NCI-H2107 (cell line): ENCODE results near the gene ALDH3A1.

Experiments
- DNase-seq: peaks from one replicate; lab custom pipeline; 2025; lab: John Stamatoyannopoulos, UW

ALDH3A1 gene

GRCh38 chr17:19740933-19741332 is 7.2 kb downstream of the ALDH3A1 start:
- DNase-seq, result no peak

- DNase-seq, result no peak
These were observed 8.6 kb downstream of the ALDH3A1 start for GRCh38 chr17:19739241-19740201.

DNA sequence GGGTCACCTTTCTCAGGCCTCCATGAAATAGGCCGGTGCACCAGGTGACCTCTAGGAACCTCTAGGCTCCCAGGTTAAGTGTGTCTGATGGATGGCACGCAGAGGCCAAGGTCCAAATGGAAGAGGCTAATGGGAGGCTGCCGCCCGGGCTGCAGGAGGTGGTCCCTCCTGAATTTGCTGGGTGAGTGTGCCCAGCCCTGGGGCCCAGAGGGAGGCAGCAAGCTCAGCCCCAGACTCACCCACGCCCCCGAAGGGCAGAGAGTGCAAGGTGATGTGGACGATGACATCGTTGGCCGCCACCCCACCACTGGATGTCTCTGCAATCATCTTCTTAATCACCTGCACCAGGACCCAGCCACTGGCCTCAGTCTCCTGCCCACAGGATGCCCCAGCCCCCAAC is 9.3 kb downstream of the ALDH3A1 start:
- DNase-seq, result no peak

DNA sequence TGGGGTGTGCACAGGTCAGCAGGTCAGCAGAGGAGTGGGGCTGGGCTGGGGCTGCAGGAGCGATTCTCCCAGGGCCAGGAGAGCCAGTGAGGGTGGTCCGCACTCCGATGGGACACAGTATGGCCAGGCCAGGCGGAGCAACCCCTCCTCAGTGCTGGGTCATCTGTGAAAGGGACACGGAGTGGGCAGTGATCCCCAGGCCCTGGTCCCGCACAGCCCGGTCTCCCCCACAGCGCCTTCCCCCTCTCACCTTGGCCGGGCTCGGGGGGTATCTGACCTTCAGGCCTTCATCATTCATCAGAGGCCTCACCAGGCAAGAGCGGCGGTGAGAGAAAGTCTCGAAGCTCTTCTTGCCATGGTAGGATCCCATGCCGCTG is 10.0 kb downstream of the ALDH3A1 start:
- no peak for DNase-seq

DNA sequence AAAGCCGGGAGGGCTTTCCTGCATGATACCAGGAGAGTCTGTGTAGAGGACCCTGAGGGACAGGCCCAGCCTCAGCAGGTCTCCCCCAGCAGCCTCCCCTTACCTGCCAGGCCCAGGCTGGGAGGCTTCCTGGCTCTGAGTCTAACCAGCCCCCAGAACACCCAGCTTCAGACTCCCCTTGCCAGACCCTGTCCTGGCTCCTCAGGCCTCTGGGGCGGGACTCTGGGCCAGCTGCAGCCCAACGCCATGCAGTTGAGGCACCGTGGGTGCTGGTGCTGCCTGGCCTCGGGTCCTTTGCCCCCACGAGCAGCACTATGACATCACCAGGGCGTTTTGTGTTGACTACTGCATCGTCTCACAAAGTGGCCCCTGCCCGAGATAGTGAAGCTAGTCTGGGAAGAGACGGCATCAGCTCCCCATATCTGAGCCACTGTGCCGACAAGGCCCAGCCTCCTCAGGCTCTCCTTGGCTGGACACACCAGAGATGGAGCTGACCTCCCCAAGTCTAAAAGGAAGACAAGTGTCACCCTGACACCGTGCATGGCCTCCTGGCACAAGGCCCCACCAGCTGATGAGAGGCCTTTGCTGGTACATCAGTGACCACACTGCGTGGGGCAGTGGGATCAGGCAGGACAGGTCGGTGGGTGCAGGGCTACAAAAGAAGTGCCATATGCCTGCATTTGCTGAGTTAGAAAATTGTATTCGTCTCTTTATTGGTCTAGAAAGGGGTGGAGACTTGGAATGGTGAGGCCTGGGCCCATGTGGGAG is 10.6 kb downstream of the ALDH3A1 start:
- DNase-seq, result no peak

DNA sequence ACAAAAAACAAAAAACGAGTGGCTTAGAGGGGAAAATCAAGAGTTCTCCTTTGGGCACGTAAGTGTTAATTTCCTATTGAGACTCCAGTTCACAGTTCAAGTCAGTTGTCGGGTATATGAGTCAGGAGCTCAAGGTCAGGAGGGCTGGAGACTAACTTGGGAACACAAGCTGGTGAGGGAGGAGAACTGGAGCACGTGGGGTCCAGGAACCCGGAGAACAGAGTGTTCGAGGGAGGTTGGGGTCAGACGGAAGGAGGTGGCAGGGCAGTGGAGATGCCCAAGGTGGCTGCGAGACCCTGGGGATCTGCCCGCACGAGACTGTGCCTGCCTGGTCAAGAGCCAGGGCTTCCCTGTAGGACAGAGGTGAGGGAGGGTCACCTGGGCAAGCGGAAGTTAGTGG is 12.0 kb downstream of the ALDH3A1 start:
- DNase-seq, result no peak

DNA sequence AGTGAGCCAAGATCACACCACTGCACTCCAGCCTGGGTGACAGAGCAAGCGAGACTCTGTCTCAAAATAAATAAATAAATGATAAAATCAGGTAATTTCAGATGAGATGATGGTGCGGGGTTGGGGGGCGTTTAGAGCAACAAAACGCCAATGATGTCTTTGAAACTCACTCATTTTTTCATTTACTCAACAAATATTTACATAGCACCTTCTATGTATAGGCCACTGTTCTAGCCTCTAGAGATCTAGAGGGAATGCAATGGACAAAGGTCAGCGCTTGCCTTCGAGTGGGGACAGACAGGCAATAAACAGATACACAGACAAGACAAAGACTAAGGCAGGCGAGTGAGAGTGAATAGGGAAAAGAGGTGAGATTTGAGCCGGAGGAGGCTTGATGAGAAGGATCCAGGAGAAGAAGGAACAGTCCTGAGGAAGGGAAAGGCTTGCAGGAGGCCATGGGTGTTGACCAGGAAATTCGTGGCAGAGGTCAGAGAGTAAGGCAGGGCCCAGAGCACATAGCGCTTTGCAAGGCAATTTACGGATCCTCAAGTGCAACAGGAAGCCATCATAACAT is 14.1 kb downstream of the ALDH3A1 start:
- no peak for DNase-seq

DNA sequence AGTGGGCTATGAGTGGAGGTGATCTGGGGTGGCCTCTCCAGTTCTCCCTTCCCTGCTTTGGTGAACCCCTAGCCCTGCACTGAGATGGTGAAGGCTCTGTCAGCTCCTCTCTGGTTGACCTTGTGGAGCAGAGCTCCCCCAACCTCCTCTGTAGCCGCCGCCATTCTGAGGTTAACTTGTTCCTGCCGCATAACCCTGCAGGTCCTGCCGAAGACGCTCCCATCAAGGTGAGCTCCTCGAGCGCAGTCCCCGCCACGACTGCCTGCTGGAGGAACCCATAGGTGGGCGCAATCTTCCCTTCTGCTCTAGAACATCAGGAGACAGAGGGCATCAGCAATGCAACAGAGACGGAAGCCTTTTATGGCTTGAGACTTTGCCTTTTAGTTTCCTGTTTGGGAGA is 16.5 kb downstream of the ALDH3A1 start:
- DNase-seq, result no peak

DNA sequence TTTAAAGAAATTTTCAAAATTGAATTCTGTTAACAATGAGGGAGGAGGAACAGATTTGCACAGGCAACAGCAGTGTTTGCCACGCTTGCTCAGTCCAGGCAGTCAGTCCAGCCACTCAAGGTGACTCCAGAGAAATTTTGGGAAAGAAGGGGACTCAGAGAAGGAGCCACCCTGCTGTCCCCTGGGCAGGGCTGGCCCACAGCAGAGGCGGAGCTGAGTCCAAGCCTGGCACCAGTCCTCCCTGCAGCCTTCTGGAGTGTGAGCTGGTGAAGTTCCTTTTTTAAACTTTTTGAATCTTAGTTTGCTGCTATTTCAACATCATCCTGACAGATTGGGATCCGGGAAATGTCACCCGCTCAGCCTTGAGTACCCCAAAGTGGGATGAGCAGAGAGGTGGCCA is 17.3 kb downstream of the ALDH3A1 start:
- DNase-seq, result no peak

DNA sequence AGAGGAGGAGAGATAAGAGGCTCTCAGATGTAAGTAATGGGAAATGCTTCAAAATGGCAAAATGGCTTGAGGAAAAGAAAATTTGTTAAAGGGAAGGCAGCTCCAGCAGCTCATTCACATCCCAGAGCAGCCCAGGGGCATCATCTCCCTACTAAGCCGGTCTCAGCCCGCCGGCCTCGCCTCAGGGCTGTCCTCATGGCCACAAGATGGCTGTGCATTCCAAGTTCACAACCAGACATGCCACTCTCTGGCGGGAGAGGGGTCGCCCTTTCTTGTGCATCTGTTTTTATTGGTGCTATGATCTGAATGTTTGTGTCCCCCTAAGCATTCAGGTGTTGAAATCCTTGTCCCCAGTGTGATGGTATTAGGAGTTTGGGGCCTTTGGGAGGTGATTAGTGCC is 18.2 kb downstream of the ALDH3A1 start:
- no peak for DNase-seq

- no peak for DNase-seq
These were observed 20.0 kb downstream of the ALDH3A1 start for GRCh38 chr17:19728084-19728495.

- DNase-seq, result no peak
These were observed 20.5 kb downstream of the ALDH3A1 start for GRCh38 chr17:19727501-19728078.

GRCh38 chr17:19726631-19727376 is 21.3 kb downstream of the ALDH3A1 start:
- DNase-seq, result no peak

DNA sequence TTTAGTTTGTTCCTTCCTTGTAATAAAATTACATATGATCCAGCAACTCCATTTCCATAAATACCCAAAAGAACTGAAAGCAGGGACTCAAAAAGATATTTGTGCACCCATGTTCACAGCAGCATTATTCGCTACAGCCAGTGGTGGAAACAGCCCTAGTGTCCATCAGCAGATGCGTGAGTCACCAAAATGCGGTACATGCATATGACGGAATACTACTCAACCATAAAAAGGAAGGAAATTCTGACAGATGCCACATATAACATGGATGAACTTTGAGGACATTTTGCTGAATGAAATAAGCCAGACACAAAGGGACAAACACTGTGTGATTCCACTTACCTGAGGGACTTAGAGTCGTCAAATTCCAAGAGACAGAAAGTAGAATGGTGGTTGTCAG is 22.6 kb downstream of the ALDH3A1 start:
- DNase-seq, result no peak

DNA sequence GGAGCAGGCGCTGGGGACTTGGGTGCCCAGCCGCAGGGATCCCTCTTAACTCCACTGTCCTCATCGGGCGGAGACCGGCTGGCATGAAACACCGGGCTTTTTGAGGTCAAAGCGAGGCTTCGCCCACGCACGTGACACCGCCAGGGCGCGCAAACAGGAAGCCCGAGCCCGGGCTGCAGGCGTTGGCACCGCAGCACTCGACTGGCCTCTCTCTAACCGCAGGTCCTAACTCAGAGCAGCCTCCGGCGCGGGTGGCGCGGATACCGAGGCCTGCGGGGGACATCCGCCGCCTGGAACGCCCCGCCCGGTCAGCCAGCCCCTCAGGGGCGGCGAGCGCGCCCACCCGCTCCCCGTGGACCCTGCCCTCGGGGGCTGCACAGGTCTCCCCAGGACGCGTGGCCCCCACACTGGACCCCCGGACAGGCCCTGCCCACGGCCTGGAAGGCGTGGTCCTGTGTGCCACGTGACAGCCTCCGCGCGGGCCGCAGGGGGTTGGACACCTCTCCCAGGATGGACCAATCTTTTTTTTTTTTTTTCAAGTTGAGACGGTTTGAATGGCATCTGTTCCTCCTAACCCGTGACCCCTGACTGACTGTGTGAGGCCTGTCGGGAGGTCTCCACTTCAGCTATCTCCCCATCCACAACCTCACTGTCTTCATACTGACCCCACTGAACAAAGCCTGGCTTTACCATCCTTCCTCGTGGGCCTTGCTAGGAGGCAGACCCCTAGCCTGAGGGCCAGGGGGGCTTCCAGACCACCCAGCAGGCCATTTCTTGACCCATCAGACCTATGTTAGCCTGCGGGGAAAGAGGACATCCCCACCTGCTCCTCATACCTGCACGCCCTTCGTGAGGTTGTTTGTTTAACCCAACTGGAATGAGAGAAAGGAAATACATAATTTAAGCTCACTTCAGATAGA is 23.3 kb downstream of the ALDH3A1 start:
- DNase-seq, result no peak

GRCh38 chr17:19723964-19724363 is 24.1 kb downstream of the ALDH3A1 start:
- DNase-seq, result no peak

GRCh38 chr17:19720631-19721426 is 27.3 kb downstream of the ALDH3A1 start:
- DNase-seq, result no peak

DNA sequence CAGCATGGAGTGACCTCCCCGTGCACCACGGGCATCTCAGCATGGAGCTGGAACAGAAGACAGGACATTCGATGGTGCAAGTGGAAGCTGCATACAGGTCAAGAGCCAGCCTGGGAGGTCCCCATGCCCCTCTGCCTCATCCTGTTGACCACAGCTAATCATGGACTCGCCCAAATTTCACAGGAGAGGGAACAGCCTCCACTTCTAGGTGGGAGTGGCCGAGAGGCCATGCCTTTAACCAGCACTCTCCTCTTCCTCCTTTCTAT is 28.0 kb downstream of the ALDH3A1 start:
- no peak for DNase-seq

- DNase-seq, result no peak
These were observed 28.5 kb downstream of the ALDH3A1 start for GRCh38 chr17:19719355-19720209.
